H9 (cell line): Measurements from ENCODE around the gene POLE3. TPM values are rescaled to one million over a fixed set of nuclear protein-coding genes. Genes with fewer than 3 reads are reported as not detected.

ENCODE experiments used
- DNase-seq: peaks from one replicate; pipeline ENCODE4 v3.0.0-alpha.2; 2017
- H2AFZ ChIP-seq: one replicate; pipeline ENCODE4 v1.6.1; 2013; ENCODE audit warnings: mild to moderate bottlenecking, low read length, control low read depth, moderate library complexity
- H2AK5ac ChIP-seq: 2 replicates; pipeline ENCODE4 v1.6.1; 2013; ENCODE audit warnings: low read length, control low read depth, mixed read lengths; ENCODE audit not compliant: insufficient read length
- H2BK120ac ChIP-seq: one replicate; pipeline ENCODE4 v1.6.1; 2013; ENCODE audit warnings: low read depth, mild to moderate bottlenecking, low read length, control low read depth, inconsistent platforms; ENCODE audit not compliant: poor library complexity, severe bottlenecking
- H2BK12ac ChIP-seq: 2 replicates; pipeline ENCODE4 v1.6.1; 2013; ENCODE audit warnings: low read length, control low read depth, mixed read lengths, low read depth; ENCODE audit not compliant: insufficient read length
- H2BK15ac ChIP-seq: 2 replicates; pipeline ENCODE4 v1.6.1; 2013; ENCODE audit warnings: low read depth, low read length, control low read depth
- H2BK20ac ChIP-seq: one replicate; pipeline ENCODE4 v1.6.1; 2013; ENCODE audit warnings: low read depth, mild to moderate bottlenecking, low read length, control low read depth, inconsistent platforms; ENCODE audit not compliant: poor library complexity, severe bottlenecking
- H2BK5ac ChIP-seq: 2 replicates; pipeline ENCODE4 v1.6.1; 2013; ENCODE audit warnings: low read length, control low read depth, mixed read lengths; ENCODE audit not compliant: insufficient read length
- H3K14ac ChIP-seq: 2 replicates; pipeline ENCODE4 v1.6.1; 2013; ENCODE audit warnings: low read length, control low read depth; ENCODE audit not compliant: insufficient read depth
- H3K18ac ChIP-seq: 2 replicates; pipeline ENCODE4 v1.6.1; 2013; ENCODE audit warnings: low read depth, mild to moderate bottlenecking, mixed read lengths, low read length, control low read depth; ENCODE audit not compliant: insufficient read length
- H3K23ac ChIP-seq: 2 replicates; pipeline ENCODE4 v1.6.1; 2013; ENCODE audit warnings: low read length, control low read depth, mixed read lengths, low read depth; ENCODE audit not compliant: insufficient read length
- H3K23me2 ChIP-seq: 2 replicates; pipeline ENCODE4 v1.6.1; 2013; ENCODE audit warnings: low read depth, mild to moderate bottlenecking, mixed read lengths, low read length, control low read depth; ENCODE audit not compliant: insufficient read length, poor library complexity, severe bottlenecking
- H3K27ac ChIP-seq: 2 replicates; pipeline ENCODE4 v1.5.1; 2013; ENCODE audit warnings: low read length, control low read depth, mixed read lengths, low read depth; ENCODE audit not compliant: insufficient read length
- H3K27me3 ChIP-seq: 2 replicates; pipeline ENCODE4 v1.6.1; 2013; ENCODE audit warnings: low read length, control low read depth, inconsistent platforms; ENCODE audit not compliant: insufficient read depth
- H3K4ac ChIP-seq: 2 replicates; pipeline ENCODE4 v1.6.1; 2013; ENCODE audit warnings: low read depth, mild to moderate bottlenecking, control low read depth, inconsistent platforms, low read length, moderate library complexity
- H3K4me1 ChIP-seq: 2 replicates; pipeline ENCODE4 v1.6.1; 2013; ENCODE audit warnings: low read length, control low read depth, inconsistent platforms; ENCODE audit not compliant: insufficient read depth
- H3K4me2 ChIP-seq: 2 replicates; pipeline ENCODE4 v1.6.1; 2013; ENCODE audit warnings: low read length, control low read depth, mixed read lengths; ENCODE audit not compliant: insufficient read length, insufficient read depth
- H3K56ac ChIP-seq: 2 replicates; pipeline ENCODE4 v1.6.1; 2013; ENCODE audit warnings: low read depth, mild to moderate bottlenecking, mixed read lengths, low read length, control low read depth; ENCODE audit not compliant: insufficient read length
- H3K79me1 ChIP-seq: 2 replicates; pipeline ENCODE4 v1.6.1; 2013; ENCODE audit warnings: low read depth, mild to moderate bottlenecking, moderate library complexity, low read length, control low read depth, inconsistent platforms; ENCODE audit not compliant: insufficient read depth, poor library complexity, severe bottlenecking
- H3K79me2 ChIP-seq: 2 replicates; pipeline ENCODE4 v1.6.1; 2013; ENCODE audit warnings: low read length, control low read depth, inconsistent platforms; ENCODE audit not compliant: insufficient read depth
- H3K9ac ChIP-seq: 2 replicates; pipeline ENCODE4 v1.6.1; 2013; ENCODE audit warnings: low read length, control low read depth, mixed read lengths; ENCODE audit not compliant: insufficient read length; ENCODE audit errors: extremely low read depth
- H3K9me3 ChIP-seq: one replicate; pipeline ENCODE4 v1.6.1; 2013; ENCODE audit warnings: low read depth, low read length, inconsistent platforms; ENCODE audit not compliant: control insufficient read depth
- H3T11ph ChIP-seq: one replicate; pipeline ENCODE4 v1.6.1; 2013; ENCODE audit warnings: mild to moderate bottlenecking, low read length, control low read depth, inconsistent platforms
- H4K20me1 ChIP-seq: one replicate; pipeline ENCODE4 v1.6.1; 2013; ENCODE audit not compliant: control insufficient read depth, insufficient read length, insufficient read depth
- H4K5ac ChIP-seq: 2 replicates; pipeline ENCODE4 v1.6.1; 2013; ENCODE audit warnings: low read depth, mild to moderate bottlenecking, mixed read lengths, low read length, control low read depth; ENCODE audit not compliant: insufficient read length
- H4K8ac ChIP-seq: replicated peaks from 2 replicates; pipeline ENCODE4 v1.6.1; 2013; ENCODE audit warnings: low read length, control low read depth, mixed read lengths, low read depth; ENCODE audit not compliant: insufficient read length
- H4K91ac ChIP-seq: 2 replicates; pipeline ENCODE4 v1.6.1; 2013; ENCODE audit warnings: low read depth, mild to moderate bottlenecking, moderate library complexity, mixed read lengths, low read length, control low read depth; ENCODE audit not compliant: insufficient read length
- H3K27ac Mint-ChIP-seq, 3 experiments: 2 replicates in 2 of 3; 3 replicates in 1 of 3; pipeline ENCODE4 v1.8.0; 2020 to 2021; ENCODE audit warnings: mixed read lengths in 3 of 3, mild to moderate bottlenecking in 1 of 3, moderate library complexity in 1 of 3
- H3K27me3 Mint-ChIP-seq: 2 replicates; pipeline ENCODE4 v1.8.0; 2021; ENCODE audit warnings: low read depth, mild to moderate bottlenecking, moderate library complexity, mixed read lengths
- H3K36me3 Mint-ChIP-seq, 3 experiments: 2 replicates in 2 of 3; 3 replicates in 1 of 3; pipeline ENCODE4 v1.8.0; 2020 to 2021; ENCODE audit warnings: low read depth in 3 of 3, mixed read lengths in 3 of 3; ENCODE audit not compliant: insufficient read depth in 1 of 3
- H3K4me1 Mint-ChIP-seq, 2 experiments: 2 replicates each; pipeline ENCODE4 v1.8.0; 2020; ENCODE audit warnings: mixed read lengths in 2 of 2
- H3K4me3 Mint-ChIP-seq, 2 experiments: 2 replicates in 1 of 2; 3 replicates in 1 of 2; pipeline ENCODE4 v1.8.0; 2020 to 2021; ENCODE audit warnings: mild to moderate bottlenecking in 2 of 2, mixed read lengths in 2 of 2, moderate library complexity in 1 of 2
- H3K9me3 Mint-ChIP-seq, 2 experiments: 2 replicates in 1 of 2; 3 replicates in 1 of 2; pipeline ENCODE4 v1.8.0; 2020; ENCODE audit warnings: mild to moderate bottlenecking in 2 of 2, mixed read lengths in 2 of 2, moderate library complexity in 1 of 2
- CTCF ChIP-seq: fragments of 200-600 bp; sonication (generic); conservative IDR thresholded peaks from 3 replicates; pipeline ENCODE4 v1.8.0; 2021; ENCODE audit warnings: antibody characterized with exemption, mild to moderate bottlenecking
- total RNA-seq: library from RNA; stranded (reverse); gene quantifications from 2 replicates; pipeline ENCODE4 v1.2.1, GENCODE V29; 2021

The POLE3 gene
- total RNA-seq, 1 experiment from 2014 or later: 82.4 TPM

GRCh38 chr9:113431191-113431590, 20.7 kb upstream of the POLE3 start:
- no peak overlapping the region for H3K4ac ChIP-seq
- H2AK5ac ChIP-seq: no peak overlapping the region
- H2BK12ac ChIP-seq: no peak overlapping the region
- H3K23ac ChIP-seq: no peak overlapping the region
- no peak overlapping the region for H4K91ac ChIP-seq
- Mint-ChIP-seq H3K27me3 (peaks cover 21% of the 10 kb centered on the region), H3K4me1 (no peaks in the 10 kb centered on the region), H3K9me3 (peaks cover 0 to 7% of the 10 kb centered on the region in 2 experiments; a peak in 1 of 5 replicates), H3K36me3 (no peaks in the 10 kb centered on the region; a peak in 1 of 7 replicates), H3K4me3 (no peak overlapping the region), H3K27ac (no peak overlapping the region)
- no peak for TF ChIP-seq CTCF
- H2BK20ac ChIP-seq: no peak overlapping the region
- no peak overlapping the region for H3T11ph ChIP-seq
- H3K9ac ChIP-seq: no peak overlapping the region
- DNase-seq: no peak
- no peak overlapping the region for H4K8ac ChIP-seq
- H3K79me2 ChIP-seq: no peaks in the 10 kb centered on the region
- no peak overlapping the region for H3K14ac ChIP-seq
- H3K27me3 ChIP-seq: no peaks in the 10 kb centered on the region
- no peak overlapping the region for H3K4me2 ChIP-seq
- H3K56ac ChIP-seq: no peak overlapping the region
- H3K23me2 ChIP-seq: no peaks in the 10 kb centered on the region
- H4K5ac ChIP-seq: no peak overlapping the region
- no peaks in the 10 kb centered on the region for H3K4me1 ChIP-seq
- no peak overlapping the region for H2BK120ac ChIP-seq
- H3K27ac ChIP-seq: no peak overlapping the region
- H3K9me3 ChIP-seq: no peaks in the 10 kb centered on the region
- H2BK15ac ChIP-seq: no peak overlapping the region
- no peak overlapping the region for H2AFZ ChIP-seq
- H3K18ac ChIP-seq: no peak overlapping the region
- H4K20me1 ChIP-seq: no peaks in the 10 kb centered on the region
- H2BK5ac ChIP-seq: no peak overlapping the region
- H3K79me1 ChIP-seq: no peaks in the 10 kb centered on the region
